ENCODE data around the gene LMBR1L.

Gene LMBR1L

GRCh38 chr12:49121047-49121696 lies 10.5 kb upstream of the LMBR1L start:
- peak; percentile 67 for DNase-seq (ENCODE audit: low spot score)
- peak; percentile 42 for FAIRE-seq

- FAIRE-seq, result no peak
Observed at GRCh38 chr12:49111206-49111605, 559 bp upstream of the LMBR1L start.

GRCh38 chr12:49109641-49110463 lies 795 bp downstream of the LMBR1L start:
- no peak for DNase-seq (ENCODE audit: low spot score)
- no peak for FAIRE-seq

More at GRCh38 chr12:49111206-49111605, 559 bp upstream of the LMBR1L start:
- DNase-seq (ENCODE audit: low spot score), result no peak

DNA sequence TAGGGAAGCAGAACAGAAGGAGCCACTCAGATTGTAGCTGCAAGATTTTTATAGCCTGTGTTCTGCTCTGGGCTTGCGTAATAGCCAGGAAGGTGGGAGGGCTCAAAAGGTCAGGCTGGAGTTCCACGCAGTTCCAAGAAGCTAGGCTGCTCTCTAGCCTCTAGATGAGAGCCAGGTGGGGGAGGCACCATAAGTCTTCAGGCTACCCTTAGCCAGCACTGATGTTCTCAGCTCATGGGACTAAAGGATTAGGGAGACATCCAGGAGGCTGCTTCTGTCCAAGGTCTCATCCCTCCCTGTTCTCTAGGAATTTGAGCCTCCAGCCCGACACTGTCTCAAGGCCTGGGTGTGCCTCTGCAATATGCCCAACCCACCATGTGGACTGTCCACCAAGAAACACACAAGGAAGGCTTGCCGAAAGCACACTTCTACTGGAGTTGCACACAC lies 1.7 kb downstream of the LMBR1L start:
- DNase-seq (ENCODE audit: low spot score), result no peak
- FAIRE-seq, result no peak

DNA sequence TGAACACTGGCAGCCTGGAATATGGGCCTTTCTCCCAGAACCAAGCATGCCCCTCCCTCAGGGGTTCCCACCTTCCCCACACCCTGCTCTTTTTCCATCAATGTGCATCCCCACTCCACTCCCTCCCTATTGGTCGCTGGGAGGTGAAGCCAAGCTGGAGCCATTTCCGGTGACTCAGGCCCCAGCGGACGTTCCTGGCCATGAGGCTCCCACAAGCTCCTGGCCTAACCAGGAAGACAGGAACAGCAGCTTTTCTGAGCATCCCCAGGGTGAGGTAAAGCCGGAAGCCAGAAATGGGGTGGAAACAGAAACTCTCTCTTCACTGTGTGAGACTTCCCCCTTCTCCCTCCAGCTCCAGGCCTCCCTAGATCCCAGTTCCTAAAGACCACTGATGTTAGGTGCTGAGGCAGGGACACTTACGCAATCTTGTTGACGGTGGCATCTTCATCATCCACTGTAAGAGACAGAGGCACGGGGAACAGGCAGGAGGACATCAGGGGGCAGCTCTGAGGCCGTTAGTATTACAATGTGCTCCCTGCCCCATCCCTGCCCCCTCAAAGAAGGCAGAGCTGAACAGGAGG lies 5.1 kb downstream of the LMBR1L start:
- no peak for FAIRE-seq

GRCh38 chr12:49104822-49105221 lies 5.8 kb downstream of the LMBR1L start:
- FAIRE-seq (no peak), DNase-seq (ENCODE audit: low spot score) (no peak)

More for the DNA sequence above, 5.1 kb downstream of the LMBR1L start:
- no peak for DNase-seq (ENCODE audit: low spot score)

- DNase-seq (ENCODE audit: low spot score) (no peak), FAIRE-seq (no peak)
Observed at GRCh38 chr12:49100380-49100779, 10.3 kb downstream of the LMBR1L start.

- FAIRE-seq (no peak), DNase-seq (ENCODE audit: low spot score) (no peak)
Observed at GRCh38 chr12:49098703-49099102, 11.9 kb downstream of the LMBR1L start.

DNA sequence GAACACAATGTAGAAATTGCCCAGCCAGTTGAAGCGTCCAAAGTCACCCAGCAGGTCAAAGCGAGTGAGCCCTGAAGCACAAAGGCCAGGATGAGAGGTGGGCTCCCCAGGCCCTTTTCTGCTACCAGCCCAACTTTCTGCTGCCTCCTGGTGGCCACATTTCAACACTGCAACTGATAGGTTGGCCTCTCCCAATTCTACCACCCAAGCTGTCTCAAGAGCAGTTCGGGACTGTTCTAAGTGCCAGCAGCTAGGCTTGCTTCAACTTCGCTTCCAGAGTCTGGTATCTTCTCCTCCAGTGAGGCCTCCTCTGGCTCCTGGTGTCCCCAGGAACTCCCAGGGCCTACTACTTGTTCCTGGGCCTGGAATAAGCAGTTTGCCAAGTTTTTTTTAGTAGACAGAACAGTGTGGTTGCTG lies 12.6 kb downstream of the LMBR1L start:
- no peak for DNase-seq (ENCODE audit: low spot score)
- FAIRE-seq, result no peak

DNA sequence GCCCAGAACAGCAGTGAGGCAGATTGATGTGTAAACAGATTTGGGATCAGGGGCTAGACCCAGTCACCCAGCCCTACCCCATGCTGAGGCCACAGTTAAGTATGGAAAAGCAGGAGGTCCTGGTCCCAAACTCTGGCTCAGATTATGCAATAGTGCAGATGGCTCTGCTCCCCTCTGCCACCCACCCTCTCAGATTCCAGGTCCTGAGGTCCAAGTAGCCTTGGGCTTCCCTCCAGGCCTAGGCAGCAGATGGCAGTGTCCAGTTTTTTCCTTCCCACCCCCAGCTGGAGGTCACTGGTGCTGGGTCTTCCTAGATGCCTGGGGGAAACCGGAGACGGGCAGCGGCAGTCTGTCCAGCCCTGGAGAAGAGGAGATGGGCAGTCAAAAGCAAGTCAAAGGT lies 13.3 kb downstream of the LMBR1L start:
- FAIRE-seq (no peak), DNase-seq (ENCODE audit: low spot score) (no peak)

- FAIRE-seq, result no peak
Observed at GRCh38 chr12:49094975-49095365, 15.7 kb downstream of the LMBR1L start.

GRCh38 chr12:49094160-49094974 lies 16.3 kb downstream of the LMBR1L start, which contains the start of gene DHH:
DHH (minus strand) TSS chr12:49094801; CDS start chr12:49094512, 289 bp downstream.
- DNase-seq (ENCODE audit: low spot score), result no peak
- no peak for FAIRE-seq

More at GRCh38 chr12:49094975-49095365, 15.7 kb downstream of the LMBR1L start:
- no peak for DNase-seq (ENCODE audit: low spot score)

GRCh38 chr12:49093792-49094159 lies 16.9 kb downstream of the LMBR1L start:
- DNase-seq (ENCODE audit: low spot score) (no peak), FAIRE-seq (no peak)

- FAIRE-seq (no peak), DNase-seq (ENCODE audit: low spot score) (no peak)
Observed at GRCh38 chr12:49092816-49093406, 17.7 kb downstream of the LMBR1L start.

- FAIRE-seq, result no peak
- peak; percentile 32 for DNase-seq (ENCODE audit: low spot score)
Observed at GRCh38 chr12:49092086-49092815, 18.4 kb downstream of the LMBR1L start.

DNA sequence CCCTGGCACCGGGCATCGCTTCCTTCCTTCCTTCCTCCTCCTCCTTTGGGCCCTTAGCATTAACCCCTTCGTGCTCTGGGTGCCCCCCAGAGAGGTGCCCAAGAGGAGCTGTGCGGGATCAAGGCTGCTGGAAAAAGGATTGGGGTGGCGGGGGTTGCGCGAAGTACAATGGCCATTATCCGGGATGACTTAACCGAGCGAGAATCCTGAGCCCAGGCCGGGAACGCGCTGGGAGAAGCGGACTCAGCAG lies 18.9 kb downstream of the LMBR1L start:
- no peak for FAIRE-seq

GRCh38 chr12:49091056-49091835 lies 19.4 kb downstream of the LMBR1L start:
- DNase-seq (ENCODE audit: low spot score) (no peak), FAIRE-seq (no peak)

More for the DNA sequence above, 18.9 kb downstream of the LMBR1L start:
- no peak for DNase-seq (ENCODE audit: low spot score)

DNA sequence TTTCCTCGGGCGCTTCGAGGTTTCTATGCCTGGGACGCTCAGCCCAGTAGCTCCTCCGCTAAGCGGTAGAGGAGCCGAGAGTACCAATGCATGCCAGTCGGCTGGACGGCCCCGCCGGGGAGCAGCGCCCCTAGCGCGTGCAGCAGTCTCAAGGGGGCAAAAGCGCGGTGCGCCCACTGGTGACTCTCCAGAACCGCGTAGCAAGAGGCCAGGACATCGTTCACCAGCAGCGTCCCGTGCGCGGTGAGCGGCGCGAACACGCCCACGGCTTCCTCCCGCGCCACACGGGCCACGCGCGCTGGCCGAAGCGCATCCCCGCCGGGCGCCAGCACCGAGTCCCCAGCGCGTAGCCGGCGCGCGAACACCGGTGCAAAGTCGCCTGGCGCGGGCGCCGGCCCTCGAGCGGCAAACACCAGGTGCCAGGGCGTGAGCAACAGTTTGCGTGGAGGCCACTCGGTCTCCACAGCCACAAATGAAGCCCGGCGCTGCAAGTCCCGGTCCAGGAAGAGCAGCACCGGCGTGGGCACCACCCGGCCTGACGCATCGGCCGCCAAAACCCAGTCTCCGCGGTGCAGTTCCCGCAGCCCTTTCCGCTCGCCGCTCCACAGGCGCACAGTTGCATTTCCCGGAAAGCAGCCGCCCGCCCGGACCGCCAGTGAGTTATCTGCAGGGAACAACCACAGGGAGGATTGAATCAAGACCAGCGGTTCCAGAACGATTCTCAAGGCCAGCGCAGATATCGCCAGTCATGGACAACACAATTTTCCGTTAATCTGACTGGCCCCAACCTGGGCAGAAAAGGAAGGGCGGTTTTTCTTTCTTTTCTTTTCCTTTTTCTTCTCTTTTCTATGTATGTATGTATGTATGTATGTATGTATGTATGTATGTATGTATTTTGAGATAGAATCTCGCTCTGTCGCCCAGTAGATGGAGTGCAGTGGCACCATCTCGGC lies 20.6 kb downstream of the LMBR1L start:
- no peak for FAIRE-seq
- no peak for DNase-seq (ENCODE audit: low spot score)

- FAIRE-seq (no peak), DNase-seq (ENCODE audit: low spot score) (no peak)
Observed at GRCh38 chr12:49088932-49089330, 21.7 kb downstream of the LMBR1L start.

All from RCC 7860 (cell line).